ENCODE results near the gene KANK2.
A peak's percentile ranks its signal among the peaks of the same experiment; 100 is the strongest.

The KANK2 gene

DNA sequence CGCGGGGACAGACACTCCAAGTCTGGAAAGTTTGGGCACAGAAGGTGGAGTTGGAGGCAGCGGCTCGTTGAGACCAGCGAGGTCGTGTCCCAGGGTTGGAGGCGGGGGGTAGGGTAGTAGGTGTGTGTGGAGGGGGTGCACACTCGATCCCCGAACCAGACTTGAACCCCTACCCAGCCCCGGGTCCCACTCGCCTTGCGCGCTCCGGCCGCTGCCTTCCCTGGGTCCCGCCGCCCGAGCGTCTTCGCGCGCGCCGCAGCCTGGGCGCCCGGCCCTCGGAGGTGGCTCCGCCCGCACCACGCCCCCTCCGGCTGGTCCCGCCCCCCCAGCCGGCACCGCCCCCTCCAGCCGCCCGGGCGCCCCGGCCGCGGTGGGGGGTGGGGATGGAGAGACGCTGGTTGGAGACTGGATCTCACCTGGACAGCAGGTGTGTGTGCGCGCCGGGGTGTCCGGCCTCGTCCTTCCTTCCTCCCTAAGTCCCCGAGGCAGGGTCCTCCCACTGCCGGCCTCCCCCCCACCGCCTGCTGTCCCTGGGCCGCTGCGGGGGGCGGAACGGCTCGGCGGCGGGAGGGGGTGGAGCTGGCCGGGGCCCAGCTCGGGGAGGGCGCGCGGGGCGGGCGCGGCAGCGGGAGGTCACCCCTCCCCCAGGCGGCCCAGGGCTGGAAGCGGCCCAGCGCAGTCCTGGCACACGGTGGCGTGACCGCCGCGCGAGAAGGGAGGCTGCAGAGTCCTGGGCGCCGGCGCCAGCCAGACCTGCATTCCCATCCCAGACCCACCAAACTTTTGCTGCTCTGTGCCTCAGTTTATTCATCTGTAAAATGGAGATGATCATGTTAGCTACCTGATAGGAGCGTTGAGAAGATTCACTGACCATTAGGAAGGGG, at the start of gene KANK2:
Gene KANK2 (minus strand): TSS at position 255 of the 884 bp plus-strand sequence. CDS start 3,034 bp downstream, outside the sequence.
- peak; percentile 99 for DNase-seq

DNA sequence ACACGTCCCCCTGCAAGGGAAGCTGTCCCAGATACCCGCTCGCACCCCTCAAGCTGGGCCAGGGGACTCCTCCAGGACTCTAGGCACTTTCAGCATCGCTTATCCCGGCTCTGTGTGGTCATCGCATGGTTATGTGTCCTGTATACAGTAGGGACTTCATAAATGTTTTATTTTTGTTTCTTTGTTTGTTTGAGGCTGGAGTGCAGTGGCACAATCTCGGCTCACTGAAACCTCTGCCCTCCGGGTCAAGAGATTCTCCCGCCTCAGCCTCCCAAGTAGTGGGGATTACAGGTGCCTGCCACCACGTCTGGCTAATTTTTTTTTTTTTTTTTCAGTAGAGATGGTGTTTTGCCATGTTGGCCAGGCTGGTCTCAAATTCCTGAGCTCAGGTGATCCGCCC, 49.6 kb upstream of the KANK2 start:
- no peak for DNase-seq

DNA sequence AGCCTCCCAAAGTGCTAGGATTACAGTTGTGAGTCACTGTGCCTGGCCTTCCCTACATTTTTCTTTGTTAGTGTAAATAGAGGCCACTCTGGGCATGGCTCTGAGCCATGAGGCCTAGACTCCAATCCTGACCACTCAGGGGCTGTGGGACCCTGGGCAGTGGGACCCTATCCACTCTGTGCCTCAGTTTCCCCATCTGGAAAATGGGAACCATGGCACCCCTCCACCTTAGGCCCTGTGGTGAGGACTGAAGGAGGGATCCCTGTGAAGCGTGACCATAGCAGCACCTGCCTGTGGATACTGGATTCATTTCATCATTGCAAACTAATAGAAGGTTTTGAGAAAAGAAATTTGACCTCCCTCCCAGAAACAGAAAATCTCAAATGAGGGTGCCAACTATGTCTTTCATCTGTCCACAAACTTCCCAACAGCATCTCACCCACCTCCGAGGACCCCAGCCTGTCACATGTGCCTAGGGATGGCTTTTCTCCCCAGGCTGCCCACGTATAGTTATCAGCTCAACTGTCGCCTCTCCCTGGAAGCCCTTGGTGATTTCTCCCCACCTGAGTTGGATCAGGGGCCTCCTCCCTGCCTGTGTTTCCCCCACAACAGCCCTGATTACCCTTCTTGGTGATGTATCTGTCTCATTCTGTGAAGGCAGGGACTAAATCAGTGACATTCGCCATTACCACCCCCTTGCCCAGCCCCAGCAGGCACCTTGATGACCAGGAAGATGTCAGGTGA, 47.7 kb upstream of the KANK2 start:
- DNase-seq = no peak

DNA sequence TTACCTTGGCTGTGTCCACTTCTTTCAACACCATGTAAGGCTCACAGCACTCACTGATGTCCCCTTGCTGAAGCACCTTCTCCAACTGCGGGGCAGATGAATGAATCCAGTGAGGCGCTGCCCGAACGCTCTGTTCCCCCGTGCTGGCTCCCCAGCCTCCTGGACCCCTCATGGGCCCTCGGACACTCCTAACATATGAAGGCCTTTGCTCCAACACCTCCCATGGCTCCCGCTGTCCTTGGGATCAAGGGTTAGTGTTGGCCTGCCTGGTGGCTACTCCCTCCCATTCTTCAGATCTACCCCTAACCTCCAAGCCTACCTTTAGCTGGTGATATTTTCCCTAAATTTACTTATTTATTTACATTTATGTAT, 46.4 kb upstream of the KANK2 start:
- DNase-seq = no peak

DNA sequence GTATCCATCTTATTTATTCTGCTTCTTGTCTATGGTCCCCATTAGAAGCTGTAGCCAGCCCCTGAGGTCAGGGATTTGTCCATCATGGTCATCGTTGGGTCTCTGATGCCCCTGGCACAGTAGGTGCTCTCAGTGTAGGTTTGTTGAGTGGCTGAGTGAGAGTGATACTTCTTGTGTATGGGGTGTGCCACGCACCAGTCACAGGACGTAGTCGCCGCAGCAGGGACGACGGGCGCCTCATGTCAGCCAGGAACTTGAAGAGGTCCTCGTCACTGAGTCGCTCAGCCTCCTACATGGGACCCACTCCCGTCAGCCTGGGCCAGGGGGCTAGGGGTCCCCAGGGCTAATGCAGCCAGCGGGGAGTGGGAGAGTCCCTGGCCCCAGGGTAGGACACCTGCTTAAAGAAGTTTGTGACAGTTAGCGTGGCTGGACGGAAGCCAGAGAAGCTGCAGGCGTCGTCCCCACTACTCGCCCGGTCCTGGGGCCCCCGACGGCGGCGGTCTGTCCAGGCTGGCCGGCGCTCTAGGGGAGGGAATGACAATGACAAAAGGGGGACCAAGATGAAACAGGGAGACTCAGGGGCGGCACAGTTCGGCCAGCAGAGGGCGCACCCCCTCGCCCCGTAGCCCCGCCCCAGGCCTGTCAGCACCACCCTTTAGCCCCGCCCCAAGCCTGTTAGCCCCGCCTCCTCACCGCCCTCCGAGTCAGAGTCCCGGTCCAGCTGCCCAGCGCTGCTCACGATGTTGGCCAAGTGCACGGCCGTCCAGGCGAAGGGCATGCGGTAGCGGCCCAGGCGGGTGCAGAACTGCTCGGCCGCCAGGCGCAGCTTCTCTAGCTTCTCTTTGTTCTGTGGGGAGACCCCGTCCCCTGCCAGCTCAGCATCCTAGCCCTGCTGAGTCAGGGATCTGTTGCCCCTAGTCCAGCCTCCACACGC, 45.8 kb upstream of the KANK2 start:
- peak; percentile 85 for DNase-seq

DNA sequence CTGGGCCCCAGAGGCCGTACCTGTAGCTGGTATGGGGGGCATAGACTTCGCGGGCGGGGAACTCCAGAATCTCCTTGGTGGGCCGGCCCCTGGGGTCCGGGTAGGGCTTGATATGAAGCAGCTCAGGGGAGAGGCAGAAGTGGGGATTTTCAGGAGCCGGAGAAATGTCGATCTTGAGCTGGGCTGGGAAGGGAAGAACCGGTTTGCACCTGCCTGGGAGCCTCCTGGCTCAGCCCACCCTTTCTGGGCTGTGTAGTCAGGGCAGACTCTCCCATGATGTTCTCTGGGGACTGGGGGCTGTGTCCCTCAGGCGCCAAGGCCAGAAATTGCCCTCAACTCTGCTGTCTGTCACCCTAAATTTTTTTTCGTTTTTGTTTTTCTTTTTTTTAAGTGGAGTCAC, 44.7 kb upstream of the KANK2 start:
- no peak for DNase-seq

DNA sequence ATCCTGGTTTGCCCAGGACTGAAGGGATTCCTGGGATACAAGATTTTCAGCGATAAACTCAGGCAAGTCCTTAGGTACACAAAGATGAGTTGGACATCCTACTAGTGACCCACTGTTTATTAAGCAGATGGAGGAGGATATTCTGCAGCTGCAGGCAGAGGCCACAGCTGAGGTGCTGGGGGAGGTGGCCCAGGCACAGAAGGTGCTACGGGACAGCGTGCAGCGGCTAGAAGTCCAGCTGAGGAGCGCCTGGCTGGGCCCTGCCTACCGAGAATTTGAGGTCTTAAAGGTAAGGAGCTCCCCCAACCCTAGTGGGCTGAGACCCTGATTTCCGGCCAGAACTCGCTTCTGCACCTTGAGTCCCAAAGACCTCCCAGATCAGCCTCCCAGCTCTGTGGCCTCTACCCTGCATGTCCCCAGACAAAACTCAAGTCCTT, 42.7 kb upstream of the KANK2 start:
- no peak for DNase-seq

DNA sequence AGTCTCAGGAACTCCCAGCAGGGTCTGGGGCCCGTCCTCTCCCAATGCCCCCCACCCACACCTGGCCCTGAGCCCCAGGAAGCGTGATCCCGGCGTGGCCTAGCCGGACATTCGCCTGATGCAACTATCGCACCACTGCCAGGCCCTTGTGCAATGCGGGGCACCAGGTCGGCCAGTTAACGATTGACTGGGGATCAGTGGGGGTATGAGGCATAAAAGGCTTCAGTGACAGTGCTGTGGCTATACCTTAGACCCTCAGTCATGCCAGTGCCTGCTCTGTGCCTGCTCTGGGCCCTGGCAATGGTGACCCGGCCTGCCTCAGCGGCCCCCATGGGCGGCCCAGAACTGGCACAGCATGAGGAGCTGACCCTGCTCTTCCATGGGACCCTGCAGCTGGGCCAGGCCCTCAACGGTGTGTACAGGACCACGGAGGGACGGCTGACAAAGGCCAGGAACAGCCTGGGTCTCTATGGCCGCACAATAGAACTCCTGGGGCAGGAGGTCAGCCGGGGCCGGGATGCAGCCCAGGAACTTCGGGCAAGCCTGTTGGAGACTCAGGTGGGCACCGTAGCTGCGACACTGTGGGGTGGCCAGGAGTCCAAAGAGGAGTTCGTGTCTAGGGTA, 42.1 kb upstream of the KANK2 start, which contains the start of gene ANGPTL8:
Gene ANGPTL8 (plus strand): TSS at position 243 of the 624 bp plus-strand sequence. CDS start 19 bp downstream, at position 262.
- no peak for DNase-seq

DNA sequence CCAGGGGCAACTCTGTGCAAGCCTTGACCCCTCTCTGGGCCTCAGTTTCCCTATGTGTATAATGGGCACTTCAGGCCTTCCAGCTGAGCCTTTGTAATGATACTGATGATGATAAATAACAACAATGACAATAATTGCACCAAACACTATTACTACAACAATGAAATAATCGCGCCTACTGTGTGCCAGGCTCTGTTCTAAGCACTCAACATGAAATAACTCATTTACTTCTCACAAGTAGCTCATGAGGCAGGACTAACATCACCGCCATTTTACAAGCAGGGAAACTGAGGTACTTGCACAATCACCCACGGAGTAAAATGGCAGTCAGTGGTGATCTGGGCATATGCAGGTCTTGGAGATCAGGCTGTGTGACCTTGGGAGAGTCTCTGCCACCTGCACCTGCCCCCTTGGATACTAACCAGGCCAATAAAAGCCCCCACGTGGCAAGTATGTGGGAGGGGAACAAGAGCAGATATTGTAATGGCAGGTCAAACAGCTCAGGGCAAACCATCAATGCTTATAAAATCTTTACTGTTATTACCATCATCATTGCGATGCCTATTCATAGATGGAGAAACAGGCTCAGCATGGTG, 41.5 kb upstream of the KANK2 start:
- DNase-seq = no peak

DNA sequence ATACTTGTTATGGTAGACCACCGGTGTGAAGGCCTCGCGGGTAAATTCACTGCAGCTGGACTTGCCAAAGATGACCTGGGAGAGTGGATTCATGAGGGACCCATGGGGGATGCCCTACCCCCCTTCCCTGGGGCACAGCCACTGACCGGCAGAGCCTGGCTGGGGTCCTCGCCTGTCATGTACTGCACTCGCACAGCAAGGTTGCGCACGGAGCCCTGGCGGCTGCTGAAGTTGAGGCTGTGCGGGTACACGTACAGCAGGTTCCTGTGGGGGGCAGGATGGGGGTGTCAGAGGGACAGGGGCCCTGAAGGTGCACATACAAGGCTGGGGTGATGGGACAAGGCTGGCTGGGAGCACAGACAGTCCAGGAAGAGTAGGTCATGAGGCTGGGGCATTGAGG, 40.7 kb upstream of the KANK2 start:
- DNase-seq = no peak

DNA sequence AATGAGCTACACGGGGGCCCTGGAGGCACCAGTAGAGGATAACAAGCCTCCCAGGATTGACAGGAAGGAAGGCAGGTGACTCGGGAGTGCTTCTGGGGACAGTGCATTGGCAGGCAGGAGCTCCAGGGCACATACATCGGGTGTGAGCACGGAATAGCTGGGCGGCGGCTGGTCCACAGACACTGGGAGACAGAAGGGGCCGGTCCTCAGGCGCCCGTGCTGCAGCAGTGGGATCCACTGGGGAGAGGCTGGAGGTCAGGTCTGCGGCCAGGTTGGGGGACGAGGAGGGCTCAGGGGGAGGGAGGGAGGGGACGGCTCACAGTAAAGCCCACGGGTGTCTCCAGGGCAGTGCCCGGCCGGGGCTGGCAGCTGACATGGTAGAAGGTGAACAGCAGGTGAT, 40.0 kb upstream of the KANK2 start:
- no peak for DNase-seq

DNA sequence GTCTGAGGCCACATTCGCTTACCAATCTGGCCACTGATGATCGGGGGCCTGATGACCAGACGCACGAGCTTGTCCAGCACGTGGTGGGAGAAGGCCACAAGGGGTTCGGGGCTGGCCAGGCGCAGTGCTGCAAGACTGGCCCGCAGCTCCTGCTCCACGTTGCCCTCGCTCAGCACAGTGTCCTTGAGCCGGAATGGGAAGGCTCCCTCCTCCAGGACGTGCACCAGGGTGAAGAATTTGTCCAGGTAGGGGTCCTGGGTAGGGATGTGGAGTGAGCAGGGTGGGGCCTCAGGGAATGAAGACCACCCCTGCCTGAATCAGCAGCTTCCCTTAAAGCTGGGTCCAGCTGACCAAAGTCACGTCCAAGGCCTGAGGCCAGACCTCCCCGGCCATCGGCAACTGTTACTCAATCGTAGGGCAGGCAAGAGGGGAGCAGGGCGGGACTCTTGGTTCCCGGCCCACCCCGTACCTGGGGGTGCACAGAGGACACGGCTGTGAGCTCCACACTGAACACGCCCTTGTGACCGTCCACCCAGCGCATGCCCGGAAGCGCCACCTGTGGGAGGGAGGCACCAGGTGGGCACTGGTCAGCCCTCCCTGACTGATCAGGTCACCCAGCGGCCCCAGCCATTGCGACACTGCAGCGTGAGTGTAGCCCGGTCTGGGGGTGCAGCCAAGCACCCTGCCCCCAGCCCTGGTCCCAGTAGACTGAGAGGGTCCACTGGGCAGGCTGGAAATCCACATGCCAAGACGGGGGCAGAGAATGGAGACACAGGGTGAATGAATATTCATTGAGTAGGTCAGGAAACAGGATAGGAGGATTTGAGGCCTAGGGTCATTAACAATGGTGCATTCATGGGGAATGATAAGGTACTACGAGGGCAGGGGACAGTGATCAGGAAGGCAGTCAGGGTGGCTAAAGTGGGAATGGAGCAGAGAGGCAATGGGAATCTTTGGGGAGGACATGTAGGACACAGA, 39.3 kb upstream of the KANK2 start:
- DNase-seq = no peak

DNA sequence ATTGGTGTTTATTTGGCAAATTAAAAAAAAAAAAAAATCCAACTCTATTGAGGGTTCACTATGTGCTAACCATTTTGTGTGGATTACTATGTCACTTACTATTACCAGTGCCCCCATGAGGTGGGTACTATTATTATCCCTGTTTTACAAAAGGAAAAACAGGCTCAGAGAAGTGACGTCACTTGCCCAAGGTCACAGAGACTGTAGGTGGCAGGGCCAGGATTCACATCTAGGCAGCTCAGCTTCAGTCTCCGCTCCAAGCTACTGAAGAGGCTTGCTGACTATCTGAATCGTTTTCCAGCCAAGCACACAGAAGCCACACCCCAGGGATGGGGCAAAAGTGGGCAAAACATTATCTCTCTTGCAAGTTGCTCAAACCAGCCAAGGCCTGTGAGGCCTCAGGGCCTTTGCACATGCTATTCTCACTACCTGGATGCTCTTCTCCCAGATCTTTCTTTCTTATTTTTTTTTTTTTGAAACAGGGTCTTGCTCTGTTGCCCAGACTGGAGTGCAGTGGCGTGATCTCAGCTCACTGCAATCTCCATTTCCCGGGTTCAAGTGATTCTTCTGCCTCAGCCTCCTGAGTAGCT, 37.2 kb upstream of the KANK2 start:
- DNase-seq = no peak

DNA sequence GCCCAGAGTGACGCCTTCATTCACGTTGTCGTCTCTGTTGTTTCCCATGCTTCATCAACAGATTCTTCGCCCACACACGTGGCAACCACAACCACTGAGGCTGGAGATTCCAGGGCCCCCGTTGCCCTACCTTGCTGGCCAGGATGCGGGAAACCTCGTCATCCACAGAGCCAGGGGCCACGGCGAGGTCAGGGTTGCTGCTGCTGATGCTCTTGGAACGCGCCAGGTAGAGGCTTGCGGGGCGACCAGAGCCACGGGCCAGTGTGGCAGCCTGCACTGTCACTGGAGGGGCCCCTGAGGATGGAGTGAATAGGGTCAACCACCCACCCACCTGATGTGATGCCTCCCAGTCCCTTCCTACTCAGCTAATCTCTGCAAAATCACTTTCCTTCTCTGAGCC, 35.7 kb upstream of the KANK2 start:
- DNase-seq = no peak

DNA sequence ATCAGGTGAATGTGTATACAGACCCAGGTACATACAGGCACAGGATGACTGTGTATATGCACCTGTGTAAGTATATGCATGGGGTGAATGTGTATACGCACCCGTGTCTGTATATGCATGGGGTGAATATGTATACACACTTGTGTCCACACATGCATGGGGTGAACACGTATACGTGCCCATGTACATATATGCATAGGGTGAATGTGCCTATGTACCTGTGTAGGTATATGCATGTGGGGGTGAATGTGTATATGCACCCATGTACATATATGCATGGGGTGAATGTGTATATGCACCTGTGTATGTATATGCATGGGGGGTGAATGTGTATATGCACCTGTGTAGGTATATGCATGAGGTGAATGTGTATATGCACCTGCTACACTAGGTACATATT, 35.2 kb upstream of the KANK2 start:
- no peak for DNase-seq

DNA sequence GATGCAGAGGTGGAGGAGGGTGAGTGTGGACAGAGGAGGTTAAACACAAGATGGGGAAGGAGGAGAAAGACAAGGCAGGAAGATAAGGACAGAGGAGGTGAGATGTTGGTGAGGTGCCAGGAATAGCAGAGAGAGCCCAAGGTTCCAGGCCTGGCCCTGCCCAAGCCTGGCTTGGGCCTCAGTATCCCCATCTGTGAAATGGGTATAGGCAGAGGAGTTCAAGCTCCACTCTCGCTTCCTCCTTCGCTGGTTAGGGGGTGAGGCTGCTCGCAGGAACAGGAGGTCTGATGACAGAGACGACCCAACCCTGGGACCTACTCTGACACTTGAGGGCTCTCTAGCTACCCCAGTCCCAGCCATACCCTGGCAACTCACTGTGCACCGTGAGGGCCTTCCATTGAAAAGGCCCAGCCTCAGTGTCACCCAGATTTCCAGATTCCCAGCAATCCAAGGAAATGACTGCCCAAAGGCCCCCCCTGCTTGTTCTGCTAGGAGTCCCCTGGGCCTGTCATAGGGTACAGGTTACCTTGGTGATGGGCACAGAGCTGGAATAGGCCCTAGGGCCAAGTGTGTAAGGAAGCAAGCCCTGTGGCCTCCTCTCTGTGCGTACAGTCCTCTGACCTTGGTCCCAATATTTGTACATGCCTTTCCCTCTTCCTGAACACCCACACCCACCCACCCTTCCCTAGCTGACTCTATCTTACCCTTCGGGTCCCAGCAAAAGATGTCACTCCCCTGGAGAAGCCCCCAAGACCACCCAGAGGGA, 33.5 kb upstream of the KANK2 start:
- DNase-seq = no peak

DNA sequence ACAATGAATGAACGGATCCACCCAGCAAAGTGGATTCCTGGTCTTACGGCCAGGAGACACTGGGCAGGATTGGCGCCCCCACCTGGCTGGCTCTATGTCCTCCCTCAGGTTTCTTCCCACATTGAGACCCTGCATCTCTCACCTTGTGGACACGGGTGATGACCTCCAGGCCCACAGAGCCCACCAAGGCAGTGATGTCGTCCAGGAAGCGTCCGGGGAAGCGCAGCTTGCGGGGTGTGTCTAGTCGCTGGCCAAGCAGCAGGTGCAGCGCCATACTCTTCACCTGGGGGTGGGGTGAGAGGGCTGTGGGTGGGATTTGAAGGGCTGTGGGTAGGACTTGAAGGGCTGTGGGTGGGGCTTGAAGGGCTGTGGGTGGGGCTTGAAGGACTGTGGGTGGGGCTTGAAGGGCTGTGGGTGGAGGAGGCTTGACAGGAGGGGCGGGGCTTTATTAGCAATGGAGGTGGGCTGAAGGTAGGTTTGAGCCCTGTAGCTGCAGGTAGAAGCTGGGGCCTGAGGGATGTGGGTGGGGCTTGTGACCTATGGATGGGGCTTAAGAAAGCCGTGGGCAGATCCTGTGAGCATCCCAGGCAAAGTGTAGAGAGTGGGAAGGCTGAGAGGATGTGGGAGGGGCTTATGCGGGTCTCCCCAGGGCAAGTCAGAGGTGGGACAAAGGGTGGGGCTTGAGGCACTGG, 30.0 kb upstream of the KANK2 start:
- DNase-seq = peak; percentile 58

DNA sequence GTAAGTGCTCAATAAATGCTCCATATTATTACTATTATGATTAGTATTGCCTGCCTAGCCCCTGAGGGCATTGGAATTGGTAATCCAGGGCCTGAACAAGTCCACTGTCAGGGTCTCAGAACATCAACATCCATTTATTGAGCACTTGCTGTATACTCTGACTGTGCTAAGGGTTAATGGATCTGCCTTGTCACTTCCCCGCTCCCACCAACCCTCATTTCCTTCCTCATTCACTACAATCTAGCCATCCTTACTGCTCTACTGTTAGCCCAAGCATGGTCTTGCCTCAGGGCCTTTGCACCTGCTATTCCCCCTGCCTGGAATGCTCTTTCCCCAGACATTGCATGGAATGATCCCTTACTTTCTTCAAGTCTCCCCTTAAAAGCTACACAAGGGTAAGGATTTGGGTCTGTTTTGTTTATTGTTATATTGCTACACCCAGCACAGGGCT, 29.4 kb upstream of the KANK2 start:
- no peak for DNase-seq

DNA sequence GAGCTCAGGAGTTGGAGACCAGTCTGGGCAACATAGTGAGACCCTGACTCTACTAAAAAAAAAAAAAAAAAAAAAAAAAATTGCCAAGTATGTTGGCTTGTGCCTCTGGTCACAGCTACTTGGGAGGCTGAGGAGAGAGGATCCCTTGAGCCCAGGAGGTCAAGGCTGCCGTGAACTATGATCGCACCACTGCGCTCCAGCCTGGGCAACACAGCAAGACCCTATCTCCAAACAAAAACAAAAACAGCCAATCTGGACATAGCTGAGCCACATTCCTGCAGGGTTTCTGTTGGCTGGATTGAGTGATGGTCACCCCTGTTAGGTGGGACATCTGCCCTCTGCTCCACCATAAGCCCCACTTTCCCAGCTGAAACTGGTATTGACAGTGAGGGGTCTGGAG, 28.5 kb upstream of the KANK2 start:
- no peak for DNase-seq
